Lower leg skin (tissue), 3 donors: ENCODE results near the gene FARP1.

Source experiments
- POLR2A ChIP-seq, 2 donors: fragments of 450-650 bp; IDR thresholded peaks; one replicate each; pipeline ENCODE4 v1.6.1; 2016 to 2017; ENCODE audit warnings: antibody characterized with exemption in 2 of 2, mild to moderate bottlenecking in 1 of 2, moderate library complexity in 1 of 2
- TF ChIP-seq, protein P1 (sequence below), 3 donors: fragments of 450-650 bp; IDR thresholded peaks; one replicate each; pipeline ENCODE4 v1.5.1; 2016; ENCODE audit warnings: antibody characterized with exemption in 3 of 3, mild to moderate bottlenecking in 3 of 3, moderate library complexity in 2 of 3

DNA sequence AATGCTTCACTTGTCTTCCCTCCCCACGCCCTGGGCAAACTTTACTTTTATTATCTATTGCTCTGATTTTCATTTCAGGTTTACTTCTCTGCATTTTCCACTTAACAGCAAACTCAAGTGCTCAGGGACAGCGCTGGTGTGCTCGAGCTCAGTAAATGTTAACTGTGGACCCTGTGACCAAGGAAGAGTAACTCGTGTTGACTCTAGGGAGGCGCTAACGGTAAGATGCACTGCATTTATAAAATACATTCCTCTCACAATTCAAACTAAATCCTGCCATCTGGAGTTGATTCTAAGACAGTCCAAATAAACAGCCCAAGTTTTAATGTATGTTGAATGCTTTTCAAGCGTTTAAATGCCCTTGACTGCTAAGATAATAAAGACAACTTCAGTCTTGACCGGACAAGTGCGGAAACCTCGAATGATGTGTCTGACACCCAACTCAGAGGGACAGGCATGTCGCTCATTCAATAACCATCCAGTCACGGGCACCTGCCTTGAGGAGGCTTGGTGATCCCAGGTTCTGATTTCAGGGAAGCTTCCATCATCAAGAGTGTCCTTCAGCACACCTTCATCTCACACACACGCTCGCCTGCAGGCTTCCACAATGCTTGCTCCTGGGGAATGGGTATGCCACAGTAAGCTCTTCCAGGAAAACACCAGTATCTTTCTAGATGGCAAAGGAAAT lies 340.9 kb downstream of the FARP1 start:
- TF ChIP-seq, protein P1, sequence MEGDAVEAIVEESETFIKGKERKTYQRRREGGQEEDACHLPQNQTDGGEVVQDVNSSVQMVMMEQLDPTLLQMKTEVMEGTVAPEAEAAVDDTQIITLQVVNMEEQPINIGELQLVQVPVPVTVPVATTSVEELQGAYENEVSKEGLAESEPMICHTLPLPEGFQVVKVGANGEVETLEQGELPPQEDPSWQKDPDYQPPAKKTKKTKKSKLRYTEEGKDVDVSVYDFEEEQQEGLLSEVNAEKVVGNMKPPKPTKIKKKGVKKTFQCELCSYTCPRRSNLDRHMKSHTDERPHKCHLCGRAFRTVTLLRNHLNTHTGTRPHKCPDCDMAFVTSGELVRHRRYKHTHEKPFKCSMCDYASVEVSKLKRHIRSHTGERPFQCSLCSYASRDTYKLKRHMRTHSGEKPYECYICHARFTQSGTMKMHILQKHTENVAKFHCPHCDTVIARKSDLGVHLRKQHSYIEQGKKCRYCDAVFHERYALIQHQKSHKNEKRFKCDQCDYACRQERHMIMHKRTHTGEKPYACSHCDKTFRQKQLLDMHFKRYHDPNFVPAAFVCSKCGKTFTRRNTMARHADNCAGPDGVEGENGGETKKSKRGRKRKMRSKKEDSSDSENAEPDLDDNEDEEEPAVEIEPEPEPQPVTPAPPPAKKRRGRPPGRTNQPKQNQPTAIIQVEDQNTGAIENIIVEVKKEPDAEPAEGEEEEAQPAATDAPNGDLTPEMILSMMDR (IDR thresholded peaks at IDR 0.05), result no peak
- no peak for TF ChIP-seq POLR2A (IDR thresholded peaks at IDR 0.05)
